GM18517 (cell line): ENCODE results near the gene ZNF646.
A peak's percentile ranks its signal among the peaks of the same experiment; 100 is the strongest.

ENCODE experiments used
- ATAC-seq: cut with Tn5 transposase; IDR thresholded peaks from one replicate; pipeline ENCODE4 v1.9.1; 2021; ENCODE audit warnings: mild to moderate bottlenecking, moderate library complexity; ENCODE audit not compliant: unreplicated experiment

The ZNF646 gene

DNA sequence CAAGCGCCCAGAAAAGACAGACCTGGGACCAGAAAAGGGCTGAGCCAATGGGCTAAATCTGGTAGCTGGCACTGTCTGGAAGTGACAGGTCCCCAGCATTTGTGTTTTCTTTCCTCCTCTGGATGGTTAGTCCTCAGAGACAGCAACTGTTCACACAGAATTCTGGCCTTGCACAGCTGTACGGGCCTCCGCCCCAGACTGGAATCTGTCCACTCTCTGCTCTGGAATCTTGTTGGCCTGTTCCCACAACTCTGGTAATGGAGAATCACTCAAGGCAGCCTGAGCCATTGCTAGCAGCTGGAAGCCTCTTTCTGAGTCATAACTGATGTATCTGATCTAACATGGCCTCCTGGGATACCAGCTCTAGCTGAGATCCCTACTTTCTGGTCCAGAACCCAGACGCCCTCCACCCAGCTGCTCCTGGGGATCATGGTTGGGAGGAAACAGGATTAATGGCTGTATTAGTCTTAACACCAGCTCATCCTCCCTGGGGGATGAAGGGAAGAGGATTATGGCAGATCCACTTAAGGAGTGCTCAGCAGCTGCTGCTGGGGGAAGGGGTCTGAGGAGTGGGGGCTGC is 9.2 kb upstream of the ZNF646 start:
- ATAC-seq = no peak

DNA sequence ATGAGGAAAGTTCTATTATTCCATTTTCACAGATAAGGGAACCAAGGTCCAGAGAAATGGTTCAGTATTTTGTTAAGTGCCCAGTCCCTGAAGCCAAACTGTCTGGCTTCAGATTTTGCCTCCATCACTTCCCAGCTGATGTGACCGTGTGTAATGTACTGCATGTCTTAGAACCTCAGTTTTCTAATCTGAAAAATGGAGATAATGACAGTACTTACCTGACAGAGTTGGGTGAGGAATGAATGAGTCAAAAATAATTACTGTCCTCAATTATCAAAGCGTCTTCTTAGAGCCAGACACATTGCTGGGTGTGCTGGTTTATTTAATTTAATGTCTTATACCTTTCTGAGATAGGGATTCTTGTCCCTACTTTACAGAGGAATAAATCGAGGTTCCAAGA is 6.9 kb upstream of the ZNF646 start:
- no peak for ATAC-seq

DNA sequence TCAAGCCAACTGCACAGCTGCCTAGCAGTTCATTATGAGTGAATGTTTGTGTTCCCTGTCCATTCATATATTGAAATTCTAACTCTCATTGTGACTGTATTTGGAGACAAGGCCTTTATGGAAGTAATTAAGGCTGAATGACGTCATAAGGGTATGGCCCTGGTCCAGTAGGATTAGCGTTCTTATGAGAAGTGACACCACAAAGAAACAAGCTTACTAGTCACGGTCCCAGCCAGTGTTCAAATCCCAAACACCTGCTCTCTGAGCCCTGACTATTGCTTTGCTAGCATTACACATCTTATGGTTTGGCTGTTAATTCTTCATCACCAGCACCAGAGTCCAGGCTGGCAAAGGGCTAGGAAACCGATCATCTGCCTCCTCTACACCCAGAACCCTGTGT is 2.4 kb upstream of the ZNF646 start:
- ATAC-seq = no peak

DNA sequence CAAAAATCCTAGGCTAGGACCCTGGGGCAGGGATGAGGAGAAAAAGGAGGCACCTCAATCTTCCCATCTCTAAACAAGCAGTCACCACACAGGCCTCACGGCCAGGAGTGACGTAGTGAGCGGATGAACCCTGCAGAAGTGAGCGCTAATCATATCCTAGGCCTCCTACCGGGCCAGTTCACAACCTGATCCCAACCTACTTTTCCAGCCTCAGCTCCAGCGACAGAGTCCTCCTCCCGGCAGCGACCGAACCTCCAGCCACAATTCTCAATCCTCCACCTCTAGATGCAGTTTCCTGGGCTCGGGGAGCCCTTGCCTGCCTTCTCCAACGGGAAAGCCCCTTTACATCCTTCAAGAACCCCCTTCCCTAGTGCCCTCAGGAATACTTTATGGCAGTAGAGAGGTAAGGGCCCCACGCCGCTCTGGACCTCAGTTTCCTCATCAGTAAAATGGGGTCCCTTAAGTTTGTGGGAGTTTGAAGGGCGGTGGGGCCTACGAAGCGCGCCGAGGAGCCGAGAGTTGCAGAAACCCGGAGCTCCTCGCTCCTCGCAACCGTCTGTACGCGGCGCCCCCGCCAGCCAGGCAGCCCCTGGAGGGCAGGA is 1.6 kb upstream of the ZNF646 start:
- no peak for ATAC-seq

DNA sequence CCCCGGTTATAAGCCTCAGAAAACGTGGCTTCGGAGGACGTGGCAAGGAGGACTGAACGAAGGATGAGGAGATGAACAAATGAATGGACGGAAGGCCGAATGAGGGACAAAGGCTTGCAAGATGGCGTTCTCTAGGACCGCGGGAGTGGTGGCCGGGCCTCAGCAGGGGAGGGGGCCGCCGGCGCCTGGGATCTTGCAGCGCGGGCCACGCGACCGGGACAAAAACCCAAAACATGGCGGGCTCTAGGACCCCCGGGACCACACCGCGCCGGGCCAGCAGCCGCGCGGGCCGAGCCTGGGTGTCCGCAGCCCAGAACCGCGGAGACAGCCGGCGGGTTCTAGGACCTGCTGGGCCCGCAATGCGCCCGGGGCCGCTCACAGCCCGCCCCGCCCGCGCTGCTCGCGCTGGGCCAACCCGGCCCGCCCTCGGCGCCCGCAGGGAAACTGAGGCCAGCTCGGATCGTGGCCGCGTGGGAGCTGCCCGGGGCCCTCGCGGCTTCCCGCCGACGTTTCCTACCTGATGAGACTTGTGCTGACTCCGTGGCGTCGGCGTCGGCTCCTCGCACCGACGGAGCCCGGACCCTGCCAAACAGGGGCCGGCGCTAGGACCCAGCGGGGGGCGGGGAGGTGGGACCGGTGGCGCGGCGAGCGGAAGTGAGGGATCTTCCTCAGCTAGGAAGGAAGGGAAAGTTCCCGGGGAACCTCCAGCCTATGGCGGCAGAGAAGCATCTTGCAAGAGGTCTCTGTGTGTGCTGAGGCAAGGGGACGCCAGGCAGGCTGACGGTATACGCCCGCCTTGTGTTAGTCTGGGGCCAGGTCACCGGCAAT is 866 bp upstream of the ZNF646 start:
- ATAC-seq = peak; percentile 57

DNA sequence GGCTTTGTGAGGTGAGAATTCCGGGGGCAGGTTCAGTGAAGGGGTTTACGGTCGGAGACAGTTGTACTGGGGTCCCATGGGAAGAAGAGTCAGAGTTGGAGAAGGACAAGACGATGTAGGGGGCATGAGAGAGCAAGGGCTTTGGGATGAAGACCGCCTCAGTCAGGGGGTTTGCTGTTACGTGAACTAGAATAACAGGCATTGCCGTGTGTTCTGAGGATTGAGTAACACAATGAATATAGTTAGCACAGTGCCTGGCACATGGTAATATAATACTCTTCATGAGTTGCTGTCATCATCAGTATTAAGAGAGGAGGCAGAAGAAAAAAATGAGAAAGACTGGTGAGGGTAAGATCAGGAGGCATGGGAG is 577 bp downstream of the ZNF646 start:
- no peak for ATAC-seq

DNA sequence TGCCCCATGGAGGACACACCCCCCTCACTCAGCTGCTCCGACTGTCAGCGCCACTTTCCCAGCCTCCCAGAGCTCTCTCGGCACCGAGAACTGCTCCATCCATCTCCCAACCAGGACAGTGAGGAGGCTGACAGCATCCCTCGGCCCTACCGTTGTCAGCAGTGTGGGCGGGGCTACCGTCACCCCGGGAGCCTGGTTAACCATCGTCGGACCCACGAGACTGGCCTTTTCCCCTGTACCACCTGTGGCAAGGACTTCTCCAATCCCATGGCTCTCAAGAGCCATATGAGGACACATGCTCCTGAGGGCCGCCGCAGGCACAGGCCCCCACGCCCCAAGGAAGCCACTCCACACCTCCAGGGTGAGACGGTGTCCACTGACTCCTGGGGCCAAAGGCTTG is 2.1 kb downstream of the ZNF646 start:
- ATAC-seq = no peak

DNA sequence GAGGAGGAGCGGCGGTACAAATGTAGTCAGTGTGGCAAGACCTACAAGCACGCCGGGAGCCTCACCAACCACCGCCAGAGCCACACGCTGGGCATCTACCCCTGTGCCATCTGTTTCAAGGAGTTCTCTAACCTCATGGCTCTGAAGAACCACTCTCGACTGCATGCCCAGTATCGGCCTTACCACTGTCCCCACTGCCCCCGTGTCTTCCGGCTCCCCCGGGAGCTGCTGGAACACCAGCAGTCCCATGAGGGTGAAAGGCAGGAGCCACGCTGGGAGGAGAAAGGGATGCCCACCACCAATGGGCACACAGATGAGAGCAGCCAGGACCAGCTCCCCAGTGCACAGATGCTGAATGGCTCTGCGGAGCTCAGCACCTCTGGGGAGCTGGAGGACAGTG is 2.8 kb downstream of the ZNF646 start:
- ATAC-seq = no peak

DNA sequence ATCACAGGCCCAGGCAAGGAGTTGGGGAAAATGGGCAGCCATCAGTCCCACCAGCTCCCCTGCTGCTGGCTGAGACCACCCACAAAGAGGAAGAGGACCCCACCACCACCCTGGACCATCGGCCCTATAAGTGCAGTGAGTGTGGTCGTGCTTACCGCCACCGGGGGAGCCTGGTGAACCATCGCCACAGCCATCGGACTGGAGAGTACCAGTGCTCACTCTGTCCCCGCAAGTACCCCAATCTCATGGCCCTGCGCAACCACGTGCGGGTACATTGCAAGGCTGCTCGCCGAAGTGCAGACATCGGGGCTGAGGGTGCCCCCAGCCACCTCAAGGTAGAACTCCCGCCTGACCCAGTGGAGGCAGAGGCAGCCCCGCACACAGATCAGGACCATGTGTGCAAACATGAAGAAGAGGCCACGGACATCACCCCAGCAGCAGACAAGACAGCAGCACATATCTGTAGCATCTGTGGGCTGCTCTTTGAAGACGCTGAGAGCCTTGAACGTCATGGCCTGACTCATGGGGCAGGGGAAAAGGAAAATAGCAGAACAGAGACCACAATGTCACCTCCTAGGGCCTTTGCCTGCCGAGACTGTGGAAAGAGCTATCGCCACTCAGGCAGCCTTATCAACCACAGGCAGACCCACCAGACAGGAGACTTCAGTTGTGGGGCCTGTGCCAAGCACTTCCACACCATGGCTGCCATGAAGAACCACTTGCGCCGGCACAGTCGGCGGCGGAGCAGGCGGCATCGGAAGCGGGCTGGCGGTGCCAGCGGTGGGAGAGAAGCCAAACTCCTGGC is 3.6 kb downstream of the ZNF646 start:
- no peak for ATAC-seq

DNA sequence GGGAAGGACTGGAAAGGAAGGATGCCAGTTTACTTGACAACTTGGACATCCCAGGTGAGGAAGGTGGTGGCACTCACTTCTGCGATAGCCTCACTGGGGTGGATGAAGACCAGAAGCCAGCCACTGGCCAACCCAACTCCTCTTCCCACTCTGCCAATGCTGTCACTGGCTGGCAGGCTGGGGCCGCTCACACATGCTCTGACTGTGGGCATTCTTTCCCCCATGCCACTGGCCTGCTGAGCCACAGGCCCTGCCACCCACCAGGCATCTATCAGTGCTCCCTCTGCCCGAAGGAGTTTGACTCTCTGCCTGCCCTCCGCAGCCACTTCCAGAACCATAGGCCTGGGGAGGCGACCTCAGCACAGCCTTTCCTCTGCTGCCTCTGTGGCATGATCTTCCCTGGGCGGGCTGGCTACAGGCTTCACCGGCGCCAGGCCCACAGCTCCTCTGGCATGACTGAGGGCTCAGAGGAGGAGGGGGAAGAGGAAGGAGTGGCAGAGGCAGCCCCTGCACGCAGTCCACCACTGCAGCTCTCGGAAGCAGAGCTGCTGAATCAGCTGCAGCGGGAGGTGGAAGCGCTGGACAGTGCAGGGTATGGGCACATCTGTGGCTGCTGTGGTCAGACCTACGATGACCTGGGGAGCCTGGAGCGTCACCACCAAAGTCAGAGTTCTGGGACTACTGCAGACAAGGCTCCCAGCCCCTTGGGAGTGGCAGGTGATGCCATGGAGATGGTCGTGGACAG is 4.5 kb downstream of the ZNF646 start:
- ATAC-seq = no peak

DNA sequence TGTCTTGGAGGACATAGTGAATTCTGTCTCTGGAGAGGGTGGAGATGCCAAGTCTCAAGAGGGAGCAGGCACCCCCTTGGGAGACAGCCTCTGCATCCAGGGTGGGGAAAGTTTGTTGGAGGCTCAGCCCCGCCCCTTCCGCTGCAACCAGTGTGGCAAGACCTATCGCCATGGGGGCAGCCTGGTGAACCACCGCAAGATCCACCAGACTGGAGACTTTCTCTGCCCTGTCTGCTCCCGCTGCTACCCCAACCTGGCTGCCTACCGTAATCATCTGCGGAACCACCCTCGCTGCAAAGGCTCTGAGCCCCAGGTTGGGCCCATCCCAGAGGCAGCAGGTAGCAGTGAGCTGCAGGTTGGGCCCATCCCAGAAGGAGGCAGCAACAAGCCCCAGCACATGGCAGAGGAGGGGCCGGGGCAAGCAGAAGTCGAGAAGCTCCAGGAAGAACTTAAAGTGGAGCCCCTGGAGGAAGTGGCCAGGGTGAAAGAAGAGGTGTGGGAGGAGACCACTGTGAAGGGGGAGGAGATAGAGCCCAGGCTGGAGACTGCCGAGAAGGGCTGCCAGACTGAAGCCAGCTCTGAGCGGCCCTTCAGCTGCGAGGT is 5.2 kb downstream of the ZNF646 start:
- no peak for ATAC-seq

DNA sequence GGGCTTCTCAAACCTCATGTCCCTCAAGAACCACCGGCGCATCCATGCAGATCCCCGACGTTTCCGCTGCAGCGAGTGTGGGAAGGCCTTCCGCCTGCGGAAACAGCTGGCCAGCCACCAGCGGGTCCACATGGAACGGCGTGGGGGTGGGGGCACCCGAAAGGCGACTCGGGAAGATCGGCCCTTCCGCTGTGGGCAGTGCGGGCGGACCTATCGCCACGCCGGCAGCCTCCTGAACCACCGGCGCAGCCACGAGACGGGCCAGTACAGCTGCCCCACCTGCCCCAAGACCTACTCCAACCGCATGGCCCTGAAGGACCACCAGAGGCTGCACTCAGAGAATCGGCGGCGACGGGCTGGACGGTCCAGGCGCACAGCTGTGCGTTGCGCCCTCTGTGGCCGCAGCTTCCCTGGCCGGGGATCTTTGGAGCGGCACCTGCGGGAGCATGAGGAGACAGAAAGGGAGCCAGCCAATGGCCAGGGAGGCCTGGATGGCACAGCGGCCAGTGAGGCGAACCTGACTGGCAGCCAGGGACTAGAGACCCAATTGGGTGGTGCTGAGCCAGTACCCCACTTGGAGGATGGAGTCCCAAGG is 5.9 kb downstream of the ZNF646 start:
- no peak for ATAC-seq

DNA sequence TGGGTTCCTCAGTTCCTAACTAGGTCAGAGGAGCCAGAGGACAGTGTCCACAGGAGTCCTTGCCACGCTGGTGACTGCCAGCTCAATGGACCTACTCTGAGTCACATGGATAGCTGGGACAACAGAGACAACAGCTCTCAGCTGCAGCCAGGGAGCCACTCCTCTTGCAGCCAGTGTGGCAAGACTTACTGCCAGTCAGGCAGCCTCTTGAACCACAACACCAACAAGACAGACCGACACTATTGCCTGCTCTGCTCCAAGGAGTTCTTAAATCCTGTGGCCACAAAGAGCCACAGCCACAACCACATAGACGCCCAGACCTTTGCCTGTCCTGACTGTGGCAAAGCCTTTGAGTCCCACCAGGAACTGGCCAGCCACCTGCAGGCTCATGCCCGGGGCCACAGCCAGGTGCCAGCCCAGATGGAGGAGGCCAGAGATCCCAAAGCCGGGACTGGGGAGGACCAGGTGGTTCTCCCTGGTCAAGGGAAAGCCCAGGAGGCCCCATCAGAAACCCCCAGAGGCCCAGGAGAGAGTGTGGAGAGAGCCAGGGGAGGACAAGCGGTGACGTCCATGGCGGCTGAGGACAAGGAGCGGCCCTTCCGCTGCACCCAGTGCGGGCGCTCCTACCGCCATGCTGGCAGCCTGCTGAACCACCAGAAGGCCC is 6.7 kb downstream of the ZNF646 start:
- ATAC-seq = no peak

DNA sequence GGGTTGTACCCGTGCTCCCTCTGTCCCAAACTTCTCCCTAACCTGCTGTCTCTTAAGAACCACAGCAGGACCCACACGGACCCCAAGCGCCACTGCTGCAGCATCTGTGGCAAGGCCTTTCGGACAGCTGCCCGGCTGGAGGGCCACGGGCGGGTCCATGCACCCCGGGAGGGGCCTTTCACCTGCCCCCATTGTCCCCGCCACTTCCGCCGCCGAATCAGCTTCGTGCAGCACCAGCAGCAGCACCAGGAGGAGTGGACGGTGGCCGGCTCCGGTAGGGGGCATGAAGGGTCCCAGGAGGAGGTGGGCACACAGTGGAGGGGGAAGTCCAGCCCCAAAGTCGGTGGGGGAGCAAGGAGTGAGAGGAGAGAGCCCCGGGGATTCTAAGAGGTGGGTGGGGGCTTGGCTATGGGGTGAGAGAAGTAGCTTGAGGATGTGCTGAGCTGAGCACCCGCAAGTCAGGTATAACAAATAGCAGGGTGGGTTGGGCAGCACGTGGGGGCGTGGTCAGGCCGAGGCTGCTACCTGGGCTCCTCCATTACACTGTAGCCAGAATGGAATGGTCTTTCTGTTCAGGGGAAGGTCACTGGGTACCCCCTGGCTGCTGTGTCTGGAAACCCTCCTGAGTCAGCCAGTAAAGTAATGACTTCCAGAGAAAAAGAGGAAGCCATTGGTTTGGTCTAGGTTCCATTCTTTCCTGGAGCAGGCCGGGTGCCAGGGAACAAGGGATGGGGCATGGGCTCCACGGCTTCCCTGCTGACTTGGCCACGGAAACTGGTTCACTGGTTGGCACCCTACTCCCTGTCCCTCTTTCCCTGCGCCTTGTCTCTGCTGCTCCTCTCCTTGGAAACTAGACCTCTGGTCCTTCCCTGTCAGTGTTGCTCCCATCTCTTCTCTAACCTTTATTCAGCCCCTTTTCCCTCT is 7.5 kb downstream of the ZNF646 start:
- no peak for ATAC-seq

DNA sequence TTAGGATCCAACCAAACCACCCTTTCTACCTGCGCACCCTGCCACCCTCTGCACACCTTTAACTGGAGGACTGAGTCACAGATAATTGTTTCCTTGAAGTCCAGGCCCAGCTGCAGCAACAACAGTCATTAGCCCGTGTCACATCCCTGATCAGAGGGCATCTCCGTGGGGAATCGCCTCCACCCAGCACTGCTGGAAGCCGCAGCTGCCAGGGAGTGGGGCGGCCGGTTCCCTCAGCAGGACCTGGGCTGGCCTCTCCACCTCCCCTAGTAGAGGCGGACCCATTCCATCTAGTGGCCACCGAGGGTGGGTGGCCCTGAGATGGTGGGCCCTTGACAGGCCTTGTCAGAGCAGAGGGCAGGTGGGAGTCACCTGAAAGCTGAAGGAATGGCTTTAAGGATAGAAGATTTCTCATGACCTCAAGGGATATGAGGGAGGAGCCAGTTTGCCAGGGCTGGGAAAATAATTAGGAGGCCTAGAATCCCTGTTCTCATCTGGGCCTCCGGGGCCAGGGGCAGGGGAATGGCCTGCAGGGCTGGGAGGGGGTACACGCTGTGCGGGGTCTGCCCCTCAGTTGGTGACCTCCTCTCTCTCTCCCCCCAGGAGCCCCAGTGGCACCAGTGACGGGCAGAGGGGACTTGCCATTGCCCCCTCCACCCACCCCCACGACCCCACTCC is 8.3 kb downstream of the ZNF646 start:
- ATAC-seq = no peak

DNA sequence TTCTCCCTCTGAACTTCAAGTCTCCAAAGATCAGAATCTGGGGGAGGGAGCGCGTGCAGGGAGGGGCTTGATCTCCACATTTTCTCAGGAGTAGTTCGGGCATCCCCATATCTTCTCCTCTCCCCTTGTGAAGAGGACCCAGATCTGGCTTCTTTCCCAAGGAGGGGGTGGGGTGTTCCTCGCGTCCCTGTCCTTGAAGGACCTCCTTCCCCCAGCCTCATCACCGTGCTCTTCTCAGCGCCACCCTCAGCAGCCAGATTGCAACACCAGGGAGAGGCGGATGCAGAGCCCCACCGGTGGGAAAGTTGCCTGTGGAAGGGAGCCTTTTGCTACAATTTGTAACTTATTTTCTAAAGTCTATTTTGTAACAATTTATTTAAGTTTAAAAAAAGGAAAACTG is 8.9 kb downstream of the ZNF646 start:
- ATAC-seq = no peak

DNA sequence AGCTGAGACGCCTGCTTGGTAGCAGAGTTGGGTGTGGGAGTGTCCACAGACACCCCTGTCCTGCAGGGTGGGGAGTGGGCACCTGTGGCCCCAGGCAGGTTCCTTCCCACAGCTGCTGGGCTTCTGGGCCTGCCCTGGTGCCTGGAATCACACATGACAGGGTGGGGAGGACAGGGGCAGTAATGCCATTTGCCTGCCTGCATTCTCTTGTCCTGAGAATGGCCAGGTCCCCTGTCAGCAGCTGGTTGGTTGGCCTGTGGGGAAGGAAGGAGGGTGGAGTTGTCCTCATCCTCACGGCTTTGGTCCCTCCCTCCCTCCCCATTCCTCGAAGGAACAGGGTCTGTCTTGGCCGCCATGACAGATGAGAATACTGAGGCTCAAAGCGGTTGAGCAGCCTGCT is 9.3 kb downstream of the ZNF646 start:
- ATAC-seq = no peak

DNA sequence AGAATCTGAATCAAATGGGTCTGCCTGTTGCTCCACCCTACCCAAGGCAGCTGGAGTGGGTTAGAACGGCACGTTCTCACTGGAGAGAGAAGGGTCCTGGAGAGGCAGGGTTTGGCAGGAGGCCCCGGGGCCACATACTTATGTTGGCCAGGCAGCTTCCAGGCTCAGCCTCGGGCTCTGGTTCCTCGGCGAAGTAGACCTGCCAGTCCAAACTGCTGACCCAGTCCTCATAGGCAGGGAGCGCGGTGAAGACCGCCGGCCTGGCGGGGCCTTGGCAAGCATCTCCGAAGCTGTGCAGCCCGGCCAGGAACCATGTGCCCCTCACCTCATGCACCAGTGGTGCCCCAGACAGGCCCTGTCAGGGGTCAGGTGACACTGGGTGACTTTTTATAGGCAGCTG is 9.8 kb downstream of the ZNF646 start:
- ATAC-seq = no peak
